Brain microvascular endothelial cell (primary cell): Measurements from ENCODE around the gene PTBP1.

Experiments used
- DNase-seq: peaks from one replicate; pipeline ENCODE4 v3.0.0-alpha.2; 2020
- H3K27ac ChIP-seq: fragments of 250-450 bp; sonication (Bioruptor Pico); 2 replicates; pipeline ENCODE4 v1.5.1; 2020; ENCODE audit warnings: mild to moderate bottlenecking, moderate library complexity
- H3K27me3 ChIP-seq: fragments of 250-450 bp; sonication (Bioruptor Pico); replicated peaks from 2 replicates; pipeline ENCODE4 v1.5.1; 2020; ENCODE audit warnings: mild to moderate bottlenecking
- H3K36me3 ChIP-seq: fragments of 250-450 bp; sonication (Bioruptor Pico); replicated peaks from 2 replicates; pipeline ENCODE4 v1.5.1; 2020; ENCODE audit warnings: mild to moderate bottlenecking
- H3K4me3 ChIP-seq: 2 replicates; pipeline ENCODE4 v1.5.1; 2011; ENCODE audit warnings: low read depth, mild to moderate bottlenecking, control low read depth, low read length, moderate library complexity
- CTCF ChIP-seq: IDR thresholded peaks from 2 replicates; pipeline ENCODE4 v1.5.1; 2011; ENCODE audit warnings: low read depth, mild to moderate bottlenecking, moderate library complexity, low read length, control low read depth, inconsistent platforms; ENCODE audit errors: missing control alignments
- in situ Hi-C: cut with HindIII; loops from 2 replicates; pipeline ENCODE4 v1.10.0; 2017; ENCODE audit warnings: low sequenced_read_pairs, low pct_ligation_motif_present

The PTBP1 gene

GRCh38 chr19:806815-807421 lies 9.7 kb downstream of the PTBP1 start:
- no peak for DNase-seq
- TF ChIP-seq CTCF, result no peak
- Histone ChIP-seq H3K4me3 (no peak overlapping the region), H3K27ac (no peak overlapping the region), H3K36me3 (peaks cover 93% of the 10 kb centered on the region), H3K27me3 (no peaks in the 10 kb centered on the region)
- in situ Hi-C loops, result no loop called here

- no peak overlapping the region for H3K4me3 ChIP-seq
- TF ChIP-seq CTCF, result no peak
- no peaks in the 10 kb centered on the region for H3K27me3 ChIP-seq
- peaks cover 94% of the 10 kb centered on the region for H3K36me3 ChIP-seq
- no peak for DNase-seq
- in situ Hi-C loops, result no loop called here
- no peak overlapping the region for H3K27ac ChIP-seq
These were observed 10.6 kb downstream of the PTBP1 start for GRCh38 chr19:807627-808422.

- Histone ChIP-seq H3K4me3 (no peak overlapping the region), H3K27ac (no peak overlapping the region), H3K36me3 (peaks cover 95% of the 10 kb centered on the region), H3K27me3 (no peaks in the 10 kb centered on the region)
- DNase-seq, result no peak
- TF ChIP-seq CTCF, result no peak
- in situ Hi-C loops, result no loop called here
These were observed 11.1 kb downstream of the PTBP1 start for GRCh38 chr19:808423-808775.

GRCh38 chr19:810077-810855 lies 13.0 kb downstream of the PTBP1 start:
- peaks cover 89% of the 10 kb centered on the region for H3K36me3 ChIP-seq

GRCh38 chr19:810883-811489 lies 13.7 kb downstream of the PTBP1 start:
- H3K4me3 ChIP-seq, result no peak overlapping the region
- H3K27ac ChIP-seq, result no peak overlapping the region
- DNase-seq, result no peak
- in situ Hi-C loops, result no loop called here
- H3K27me3 ChIP-seq, result no peaks in the 10 kb centered on the region
- no peak for TF ChIP-seq CTCF
- peaks cover 81% of the 10 kb centered on the region for H3K36me3 ChIP-seq

More at GRCh38 chr19:810077-810855, 13.0 kb downstream of the PTBP1 start:
- no peak for DNase-seq
- TF ChIP-seq CTCF, result no peak
- Histone ChIP-seq H3K27me3 (no peaks in the 10 kb centered on the region), H3K27ac (no peak overlapping the region), H3K4me3 (no peak overlapping the region)
- in situ Hi-C loops, result no loop called here
